Endothelial cell of umbilical vein (primary cell): Measurements from ENCODE around the gene PFKP. TPM values are rescaled to one million over a fixed set of nuclear protein-coding genes. Genes with fewer than 3 reads are reported as not detected.

ENCODE experiments used
- BruUV-seq: library from RNA; stranded (reverse); fragments of 400-500 nt; replicated peaks from 2 replicates; lab custom pipeline; 2021; lab: Mats Ljungman, UMichigan
- CTCF ChIA-PET: fragments of 300-600, 350-600 bp; sonication (Branson Sonifier 250); formaldehyde crosslinking; loops from one replicate; lab custom pipeline; 2021; ENCODE audit warnings: antibody characterized with exemption, inconsistent platforms; lab: Charles Lee
- POLR2A ChIA-PET: fragments of 300-600, 350-600 bp; sonication (Branson Sonifier 250); formaldehyde crosslinking; loops from one replicate; lab custom pipeline; 2021; ENCODE audit warnings: antibody characterized with exemption, inconsistent platforms; lab: Charles Lee
- DNase-seq: peaks from one replicate; pipeline ENCODE4 v3.0.0-alpha.2; 2011; ENCODE audit warnings: low read depth, low spot score
- FAIRE-seq: peaks from 2 replicates; lab custom pipeline; 2011; peaks lifted over from hg19 to GRCh38; lab: Jason Lieb, UNC
- H2AFZ ChIP-seq: 2 replicates; pipeline ENCODE4 v1.6.0; 2012; ENCODE audit warnings: low read depth, low read length, control low read depth, inconsistent platforms
- H3K27ac ChIP-seq: 2 replicates; pipeline ENCODE4 v1.5.1; 2011; ENCODE audit warnings: low read depth, mild to moderate bottlenecking, control low read depth, low read length, moderate library complexity; ENCODE audit not compliant: insufficient read depth
- H3K27me3 ChIP-seq, 2 experiments: 2 replicates each; pipeline versions ENCODE4 v1.6.0 to v1.6.1; 2011; ENCODE audit warnings: low read length in 2 of 2, mixed read lengths in 1 of 2; ENCODE audit not compliant: control insufficient read depth in 2 of 2, insufficient read depth in 2 of 2
- H3K36me3 ChIP-seq, 2 experiments: 2 replicates in 1 of 2; 3 replicates in 1 of 2; pipeline ENCODE4 v1.5.1; 2011; ENCODE audit warnings: low read length in 2 of 2, mild to moderate bottlenecking in 1 of 2, moderate library complexity in 1 of 2; ENCODE audit not compliant: control insufficient read depth in 2 of 2, insufficient read depth in 2 of 2; ENCODE audit errors: extremely low read depth in 1 of 2
- H3K4me1 ChIP-seq: 3 replicates; pipeline ENCODE4 v1.5.1; 2011; ENCODE audit warnings: mild to moderate bottlenecking, low read length; ENCODE audit not compliant: control insufficient read depth, insufficient read depth; ENCODE audit errors: extremely low read depth
- H3K4me2 ChIP-seq: 2 replicates; pipeline ENCODE4 v1.6.1; 2011; ENCODE audit warnings: low read length, control low read depth, mixed read lengths; ENCODE audit not compliant: insufficient read depth
- H3K4me3 ChIP-seq, 3 experiments: fragments of 200-600 bp in 1 of 3; sonication (generic), shearing (Covaris generic) in 1 of 3; replicated peaks in 1 of 3; 2 replicates each; pipeline ENCODE4 v1.5.1; 2011 to 2016; ENCODE audit warnings: control low read depth in 3 of 3, low read length in 3 of 3, mild to moderate bottlenecking in 2 of 3, inconsistent platforms in 1 of 3, low read depth in 1 of 3, moderate library complexity in 1 of 3; ENCODE audit not compliant: insufficient read depth in 1 of 3
- H3K79me2 ChIP-seq: 2 replicates; pipeline ENCODE4 v1.6.0; 2012; ENCODE audit warnings: low read length, inconsistent platforms; ENCODE audit not compliant: control insufficient read depth, insufficient read depth
- H3K9ac ChIP-seq: replicated peaks from 2 replicates; pipeline ENCODE3; 2011; ENCODE audit warnings: low read length, control low read depth; ENCODE audit not compliant: insufficient read depth; ENCODE audit errors: extremely low read depth
- H3K9me1 ChIP-seq: replicated peaks from 3 replicates; pipeline ENCODE4 v1.6.0; 2011; ENCODE audit warnings: mild to moderate bottlenecking, low read length; ENCODE audit not compliant: control insufficient read depth, insufficient read depth; ENCODE audit errors: extremely low read depth
- H3K9me3 ChIP-seq: replicated peaks from 2 replicates; pipeline ENCODE4 v1.5.1; 2012; ENCODE audit warnings: low read length, inconsistent platforms; ENCODE audit not compliant: control insufficient read depth, insufficient read depth
- H4K20me1 ChIP-seq: replicated peaks from 2 replicates; pipeline ENCODE3; 2011; ENCODE audit warnings: mild to moderate bottlenecking, low read length; ENCODE audit not compliant: control insufficient read depth, insufficient read depth; ENCODE audit errors: extremely low read depth
- CTCF ChIP-seq, 2 donors: IDR thresholded peaks; 1 replicate in 1 of 2; 2 replicates in 1 of 2; pipeline ENCODE4 v1.5.1; 2011; ENCODE audit warnings: low read length in 2 of 2, mild to moderate bottlenecking in 2 of 2, moderate library complexity in 2 of 2, control low read depth in 1 of 2, inconsistent platforms in 1 of 2, low read depth in 1 of 2; ENCODE audit not compliant: insufficient read depth in 1 of 2; ENCODE audit errors: extremely low read depth in 1 of 2
- EZH2 ChIP-seq: IDR thresholded peaks from 2 replicates; pipeline ENCODE4 v1.6.1; 2012; ENCODE audit warnings: borderline replicate concordance, low read depth, mild to moderate bottlenecking, moderate library complexity, low read length, inconsistent platforms; ENCODE audit not compliant: severe bottlenecking
- FOS ChIP-seq: IDR thresholded peaks from 2 replicates; pipeline ENCODE4 v1.6.1; 2011; ENCODE audit warnings: mild to moderate bottlenecking, low read length, moderate library complexity, borderline replicate concordance; ENCODE audit not compliant: insufficient read depth
- GATA2 ChIP-seq: IDR thresholded peaks from 2 replicates; pipeline ENCODE4 v1.7.0; 2011; ENCODE audit warnings: low read depth, mild to moderate bottlenecking, moderate library complexity, mixed read lengths, low read length; ENCODE audit not compliant: insufficient read length, insufficient read depth
- JUN ChIP-seq: IDR thresholded peaks from 2 replicates; pipeline ENCODE4 v1.6.1; 2011; ENCODE audit warnings: borderline replicate concordance, low read depth; ENCODE audit not compliant: insufficient read length, insufficient read depth
- MAX ChIP-seq: IDR thresholded peaks from 2 replicates; pipeline ENCODE4 v1.6.1; 2011; ENCODE audit not compliant: insufficient read depth, insufficient read length
- MYC ChIP-seq: IDR thresholded peaks from one replicate; pipeline ENCODE4 v1.6.1; 2011; ENCODE audit warnings: mild to moderate bottlenecking, low read depth, low read length
- POLR2A ChIP-seq: IDR thresholded peaks from 2 replicates; pipeline ENCODE4 v1.6.1; 2012; ENCODE audit warnings: low read depth, mild to moderate bottlenecking, control low read depth, low read length
- POLR2AphosphoS5 ChIP-seq: IDR thresholded peaks from 2 replicates; pipeline ENCODE4 v1.6.1; 2012; ENCODE audit warnings: low read depth, mild to moderate bottlenecking, control low read depth, low read length, moderate library complexity; ENCODE audit not compliant: insufficient read depth
- dilution Hi-C: fragments of 300-500 bp; cut with MboI; formaldehyde crosslinking; loops from one replicate; pipeline ENCODE4 v1.15.0; 2019; ENCODE audit warnings: low sequenced_read_pairs; ENCODE audit not compliant: extremely low pct_ligation_motif_present
- intact Hi-C: fragments of 100-400 bp; cut with micrococcal nuclease; formaldehyde crosslinking; loops from one replicate; pipeline ENCODE4 v1.10.0; 2022
- polyA plus RNA-seq, 4 experiments: library from polyadenylated mRNA; depleted of rRNA in 3 of 4; stranded (reverse) in 3 of 4; unstranded in 1 of 4; fragments of >200 nt; gene quantifications; 2 replicates each; pipeline versions ENCODE4 v1.2.1 to v1.2.3, GENCODE V29; 2011 to 2012; ENCODE audit warnings: missing spikeins in 1 of 4
- total RNA-seq: library from RNA; stranded (reverse); gene quantifications from 2 replicates; pipeline ENCODE4 v1.2.3, GENCODE V29; 2021

PFKP gene
- total and polyA plus RNA-seq, 2 donors (not counting 3 experiments of a cell fraction or from before 2014, with no cell fraction given), result 185 to 359 TPM

- FAIRE-seq, result no peak
- no peaks in the 10 kb centered on the region for H3K9me3 ChIP-seq
- no TSS peak for BruUV-seq
- H3K27ac ChIP-seq, result no peak overlapping the region
- H3K4me1 ChIP-seq, result peaks cover 4% of the 10 kb centered on the region
- no peak for DNase-seq
- dilution Hi-C loops (no loop called here), intact Hi-C loops (no loop called here)
- H3K4me3 ChIP-seq, result no peak overlapping the region
- no peaks in the 10 kb centered on the region for H4K20me1 ChIP-seq
- no peak overlapping the region for H3K4me2 ChIP-seq
- no peaks in the 10 kb centered on the region for H3K9me1 ChIP-seq
- no peaks in the 10 kb centered on the region for H3K79me2 ChIP-seq
- no peak overlapping the region for H3K9ac ChIP-seq
- TF ChIP-seq GATA2 (no peak), POLR2A (no peak), FOS (no peak), JUN (no peak), MAX (no peak), POLR2AphosphoS5 (no peak), CTCF (IDR thresholded peaks at IDR 0.05; ENCODE audit: extremely low read depth in 1 of 2, insufficient read depth in 1 of 2, low read depth in 1 of 2, low read length in 2 of 2) (no peak), MYC (no peak), EZH2 (no peak)
- no peaks in the 10 kb centered on the region for H3K36me3 ChIP-seq
- CTCF ChIA-PET, result interaction anchor here (1.1 kb wide), 1 partner anchor 37 kb away, joined by 3 read pairs; no protein-coding TSS in a partner anchor
- H2AFZ ChIP-seq, result no peak overlapping the region
- H3K27me3 ChIP-seq, result peaks cover 0 to 4% of the 10 kb centered on the region in 2 experiments
- POLR2A ChIA-PET, result no interaction called here
Observed at GRCh38 chr10:3059974-3060373, 7.4 kb upstream of the PFKP start.
